K562 (cell line): Measurements from ENCODE around the gene GRID2IP. TPM values are rescaled to one million over a fixed set of nuclear protein-coding genes. Genes with fewer than 3 reads are reported as not detected.

Experiments used
- BACH1 ChIP-seq: fragments of 200-800 bp; sonication (Bioruptor generic); IDR thresholded peaks from 2 replicates; pipeline ENCODE4 v1.6.1; 2016; ENCODE audit warnings: missing genetic modification characterization, missing compliant biosample characterization
- FOXJ2 ChIP-seq: fragments of 200-800 bp; sonication (Bioruptor generic); IDR thresholded peaks from 2 replicates; pipeline ENCODE4 v1.6.1; 2016; ENCODE audit warnings: missing genetic modification characterization, missing compliant biosample characterization
- FUS ChIP-seq: fragments of 200-400 bp; formaldehyde crosslinking; optimal IDR thresholded peaks from 2 replicates; pipeline ENCODE3; 2017; ENCODE audit warnings: low read depth, low read length
- HDAC1 ChIP-seq, 2 experiments: fragments of 450-650 bp; IDR thresholded peaks; 2 replicates each; pipeline ENCODE4 v1.6.1; 2016 to 2017; ENCODE audit warnings: inconsistent platforms in 1 of 2, mild to moderate bottlenecking in 1 of 2, moderate library complexity in 1 of 2
- HNRNPUL1 ChIP-seq: fragments of 200-400 bp; formaldehyde crosslinking; IDR thresholded peaks from 2 replicates; pipeline ENCODE4 v1.6.1; 2017; ENCODE audit warnings: low read length
- KDM2B ChIP-seq: fragments of 250-450 bp; sonication (Bioruptor Pico); IDR thresholded peaks from 2 replicates; pipeline ENCODE4 v1.8.0; 2021; ENCODE audit warnings: mild to moderate bottlenecking, moderate library complexity
- ZNF174 ChIP-seq: fragments of 250-450 bp; sonication (Bioruptor Pico); IDR thresholded peaks from 2 replicates; pipeline ENCODE4 v1.4.0; 2020; ENCODE audit warnings: mild to moderate bottlenecking
- polyA plus RNA-seq, 8 experiments: library from polyadenylated mRNA; depleted of rRNA in 4 of 8; stranded (reverse) in 5 of 8; unstranded in 3 of 8; fragments of >200 nt; fragmentation: Nextera tagmentation in 2 of 8; fragmentation: Illumina TruSeq in 1 of 8; extraction: Ambion mirVana in 2 of 8; extraction: Trizol in 1 of 8; gene quantifications; 2 replicates each; pipeline versions ENCODE4 v1.2.1 to v1.2.3, GENCODE V29; 2011 to 2014; ENCODE audit warnings: inconsistent platforms in 1 of 8, missing spikeins in 1 of 8
- total RNA-seq, 7 experiments: library from RNA; depleted of rRNA in 6 of 7; stranded (reverse); fragments of >200 nt in 6 of 7; fragmentation: Illumina TruSeq in 2 of 7; extraction: Trizol in 2 of 7; gene quantifications; 2 replicates each; pipeline versions ENCODE4 v1.2.1 to v1.2.3, GENCODE V29; 2011 to 2021; ENCODE audit warnings: low replicate concordance in 1 of 7
- TF ChIP-seq, protein P1 (sequence below), 2 experiments: fragments of 450-650 bp; IDR thresholded peaks; 2 replicates each; pipeline ENCODE4 v1.6.1; 2016; ENCODE audit warnings: mild to moderate bottlenecking in 2 of 2, borderline replicate concordance in 1 of 2, low read depth in 1 of 2, moderate library complexity in 1 of 2
- TF ChIP-seq, protein P2 (sequence below): fragments of 450-650 bp; IDR thresholded peaks from 2 replicates; pipeline ENCODE4 v1.6.1; 2016; ENCODE audit warnings: mild to moderate bottlenecking
- TF ChIP-seq, protein P3 (sequence below), 2 experiments: fragments of 450-650 bp in 1 of 2; sonication (generic) in 1 of 2; formaldehyde crosslinking; conservative IDR thresholded peaks; 2 replicates each; pipeline versions ENCODE4 v1.4.0 to v1.8.1; 2020 to 2022; ENCODE audit warnings: mild to moderate bottlenecking in 1 of 2, missing genetic modification reagents in 1 of 2
- TF ChIP-seq, protein P4 (sequence below): fragments of 200-800 bp; sonication (Bioruptor generic); IDR thresholded peaks from 2 replicates; pipeline ENCODE4 v1.6.1; 2016; ENCODE audit warnings: missing genetic modification characterization, missing compliant biosample characterization

The GRID2IP gene
- total and polyA plus RNA-seq, 9 of the 15 experiments (the other 6 are each of a cell fraction or from before 2014, with no cell fraction given), result not detected

DNA sequence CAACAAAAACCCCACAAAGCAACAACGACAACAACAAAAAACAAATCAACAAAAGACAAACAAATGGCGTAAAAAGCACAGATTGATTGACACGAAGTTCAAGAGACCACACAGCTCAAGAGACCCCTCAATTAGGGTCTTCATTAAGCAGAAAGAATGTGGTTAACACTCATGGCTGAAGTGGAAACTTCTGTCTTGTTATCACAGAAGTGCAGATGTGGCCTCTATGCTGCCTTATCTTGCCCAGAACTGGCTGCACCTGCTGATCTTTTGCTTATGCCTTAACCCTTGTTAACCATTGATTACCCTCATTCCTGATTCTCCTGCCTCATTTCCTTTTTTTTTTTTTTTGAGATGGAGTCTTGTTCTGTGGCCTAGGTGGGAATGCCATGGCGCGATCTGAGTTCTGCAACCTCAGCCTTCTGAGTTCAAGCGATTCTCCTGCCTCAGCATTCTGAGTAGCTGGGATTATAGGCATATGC is 100.0 kb downstream of the GRID2IP start (continued):
- TF ChIP-seq, protein P1, sequence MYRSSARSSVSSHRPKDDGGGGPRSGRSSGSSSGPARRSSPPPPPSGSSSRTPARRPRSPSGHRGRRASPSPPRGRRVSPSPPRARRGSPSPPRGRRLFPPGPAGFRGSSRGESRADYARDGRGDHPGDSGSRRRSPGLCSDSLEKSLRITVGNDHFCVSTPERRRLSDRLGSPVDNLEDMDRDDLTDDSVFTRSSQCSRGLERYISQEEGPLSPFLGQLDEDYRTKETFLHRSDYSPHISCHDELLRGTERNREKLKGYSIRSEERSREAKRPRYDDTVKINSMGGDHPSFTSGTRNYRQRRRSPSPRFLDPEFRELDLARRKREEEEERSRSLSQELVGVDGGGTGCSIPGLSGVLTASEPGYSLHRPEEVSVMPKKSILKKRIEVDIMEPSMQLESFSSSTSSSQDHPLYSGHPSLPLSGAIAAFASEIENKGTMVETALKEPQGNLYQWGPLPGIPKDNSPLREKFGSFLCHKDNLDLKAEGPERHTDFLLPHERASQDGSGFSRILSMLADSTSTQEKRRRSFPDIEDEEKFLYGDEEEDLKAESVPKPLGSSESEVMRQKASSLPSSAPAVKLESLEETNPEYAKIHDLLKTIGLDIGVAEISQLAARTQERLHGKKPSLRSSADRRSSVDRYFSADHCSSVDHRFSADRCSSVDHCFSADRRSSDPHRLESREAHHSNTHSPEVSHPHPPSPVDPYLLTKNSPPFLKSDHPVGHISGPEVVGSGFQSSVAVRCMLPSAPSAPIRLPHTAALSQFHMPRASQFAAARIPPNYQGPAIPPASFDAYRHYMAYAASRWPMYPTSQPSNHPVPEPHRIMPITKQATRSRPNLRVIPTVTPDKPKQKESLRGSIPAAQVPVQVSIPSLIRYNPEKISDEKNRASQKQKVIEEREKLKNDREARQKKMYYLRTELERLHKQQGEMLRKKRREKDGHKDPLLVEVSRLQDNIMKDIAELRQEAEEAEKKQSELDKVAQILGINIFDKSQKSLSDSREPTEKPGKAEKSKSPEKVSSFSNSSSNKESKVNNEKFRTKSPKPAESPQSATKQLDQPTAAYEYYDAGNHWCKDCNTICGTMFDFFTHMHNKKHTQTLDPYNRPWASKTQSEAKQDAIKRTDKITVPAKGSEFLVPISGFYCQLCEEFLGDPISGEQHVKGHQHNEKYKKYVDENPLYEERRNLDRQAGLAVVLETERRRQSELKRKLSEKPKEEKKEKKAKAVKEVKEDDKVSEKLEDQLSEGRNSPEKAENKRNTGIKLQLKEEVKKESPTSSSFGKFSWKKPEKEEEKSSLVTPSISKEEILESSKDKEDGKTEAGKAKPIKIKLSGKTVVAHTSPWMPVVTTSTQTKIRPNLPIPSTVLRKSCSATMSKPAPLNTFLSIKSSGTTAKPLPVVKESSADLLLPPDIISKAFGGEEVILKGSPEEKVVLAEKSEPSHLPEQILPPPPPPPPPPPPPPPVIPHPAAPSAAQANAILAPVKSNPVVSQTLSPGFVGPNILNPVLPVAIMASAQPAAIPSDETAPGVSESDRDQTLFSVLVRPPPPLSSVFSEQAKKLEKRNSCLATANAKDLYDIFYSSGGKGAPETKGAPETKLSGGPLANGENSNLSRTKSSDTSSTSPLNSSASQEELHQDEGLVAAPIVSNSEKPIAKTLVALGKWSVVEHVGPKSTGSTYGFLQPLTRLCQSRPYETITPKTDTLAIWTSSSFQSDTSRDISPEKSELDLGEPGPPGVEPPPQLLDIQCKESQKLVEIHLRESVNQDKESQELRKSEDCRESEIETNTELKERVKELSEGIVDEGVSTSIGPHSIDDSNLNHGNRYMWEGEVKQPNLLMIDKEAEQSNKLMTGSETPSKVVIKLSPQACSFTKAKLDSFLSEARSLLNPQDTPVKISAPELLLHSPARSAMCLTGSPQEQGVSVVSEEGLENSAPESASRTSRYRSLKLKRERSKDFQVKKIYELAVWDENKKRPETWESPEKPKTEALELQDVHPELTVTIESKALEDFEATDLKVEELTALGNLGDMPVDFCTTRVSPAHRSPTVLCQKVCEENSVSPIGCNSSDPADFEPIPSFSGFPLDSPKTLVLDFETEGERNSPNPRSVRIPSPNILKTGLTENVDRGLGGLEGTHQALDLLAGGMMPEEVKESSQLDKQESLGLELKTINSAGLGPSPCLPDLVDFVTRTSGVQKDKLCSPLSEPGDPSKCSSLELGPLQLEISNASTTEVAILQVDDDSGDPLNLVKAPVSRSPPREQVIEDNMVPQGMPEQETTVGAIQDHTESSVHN (IDR thresholded peaks at IDR 0.05; ENCODE audit: borderline replicate concordance in 1 of 2, low read depth in 1 of 2), result no peak
- TF ChIP-seq ZNF174 (CRISPR knock-in tag) (no peak), HDAC1 (IDR thresholded peaks at IDR 0.05) (peak; percentile 53 to 96; a peak in 2 of 4 replicates), FUS (no peak), KDM2B (CRISPR knock-in tag) (no peak), BACH1 (peak; percentile 73; the same call in 1 of the 2 replicates), HNRNPUL1 (no peak), FOXJ2 (tag) (peak; percentile 63; the same call in 1 of the 2 replicates)
- TF ChIP-seq, protein P2, sequence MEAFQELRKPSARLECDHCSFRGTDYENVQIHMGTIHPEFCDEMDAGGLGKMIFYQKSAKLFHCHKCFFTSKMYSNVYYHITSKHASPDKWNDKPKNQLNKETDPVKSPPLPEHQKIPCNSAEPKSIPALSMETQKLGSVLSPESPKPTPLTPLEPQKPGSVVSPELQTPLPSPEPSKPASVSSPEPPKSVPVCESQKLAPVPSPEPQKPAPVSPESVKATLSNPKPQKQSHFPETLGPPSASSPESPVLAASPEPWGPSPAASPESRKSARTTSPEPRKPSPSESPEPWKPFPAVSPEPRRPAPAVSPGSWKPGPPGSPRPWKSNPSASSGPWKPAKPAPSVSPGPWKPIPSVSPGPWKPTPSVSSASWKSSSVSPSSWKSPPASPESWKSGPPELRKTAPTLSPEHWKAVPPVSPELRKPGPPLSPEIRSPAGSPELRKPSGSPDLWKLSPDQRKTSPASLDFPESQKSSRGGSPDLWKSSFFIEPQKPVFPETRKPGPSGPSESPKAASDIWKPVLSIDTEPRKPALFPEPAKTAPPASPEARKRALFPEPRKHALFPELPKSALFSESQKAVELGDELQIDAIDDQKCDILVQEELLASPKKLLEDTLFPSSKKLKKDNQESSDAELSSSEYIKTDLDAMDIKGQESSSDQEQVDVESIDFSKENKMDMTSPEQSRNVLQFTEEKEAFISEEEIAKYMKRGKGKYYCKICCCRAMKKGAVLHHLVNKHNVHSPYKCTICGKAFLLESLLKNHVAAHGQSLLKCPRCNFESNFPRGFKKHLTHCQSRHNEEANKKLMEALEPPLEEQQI, result peak; percentile 93
- TF ChIP-seq, protein P3, sequence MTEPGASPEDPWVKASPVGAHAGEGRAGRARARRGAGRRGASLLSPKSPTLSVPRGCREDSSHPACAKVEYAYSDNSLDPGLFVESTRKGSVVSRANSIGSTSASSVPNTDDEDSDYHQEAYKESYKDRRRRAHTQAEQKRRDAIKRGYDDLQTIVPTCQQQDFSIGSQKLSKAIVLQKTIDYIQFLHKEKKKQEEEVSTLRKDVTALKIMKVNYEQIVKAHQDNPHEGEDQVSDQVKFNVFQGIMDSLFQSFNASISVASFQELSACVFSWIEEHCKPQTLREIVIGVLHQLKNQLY (CRISPR knock-in tag; conservative IDR thresholded peaks at IDR 0.05), result no peak
- TF ChIP-seq, protein P4, sequence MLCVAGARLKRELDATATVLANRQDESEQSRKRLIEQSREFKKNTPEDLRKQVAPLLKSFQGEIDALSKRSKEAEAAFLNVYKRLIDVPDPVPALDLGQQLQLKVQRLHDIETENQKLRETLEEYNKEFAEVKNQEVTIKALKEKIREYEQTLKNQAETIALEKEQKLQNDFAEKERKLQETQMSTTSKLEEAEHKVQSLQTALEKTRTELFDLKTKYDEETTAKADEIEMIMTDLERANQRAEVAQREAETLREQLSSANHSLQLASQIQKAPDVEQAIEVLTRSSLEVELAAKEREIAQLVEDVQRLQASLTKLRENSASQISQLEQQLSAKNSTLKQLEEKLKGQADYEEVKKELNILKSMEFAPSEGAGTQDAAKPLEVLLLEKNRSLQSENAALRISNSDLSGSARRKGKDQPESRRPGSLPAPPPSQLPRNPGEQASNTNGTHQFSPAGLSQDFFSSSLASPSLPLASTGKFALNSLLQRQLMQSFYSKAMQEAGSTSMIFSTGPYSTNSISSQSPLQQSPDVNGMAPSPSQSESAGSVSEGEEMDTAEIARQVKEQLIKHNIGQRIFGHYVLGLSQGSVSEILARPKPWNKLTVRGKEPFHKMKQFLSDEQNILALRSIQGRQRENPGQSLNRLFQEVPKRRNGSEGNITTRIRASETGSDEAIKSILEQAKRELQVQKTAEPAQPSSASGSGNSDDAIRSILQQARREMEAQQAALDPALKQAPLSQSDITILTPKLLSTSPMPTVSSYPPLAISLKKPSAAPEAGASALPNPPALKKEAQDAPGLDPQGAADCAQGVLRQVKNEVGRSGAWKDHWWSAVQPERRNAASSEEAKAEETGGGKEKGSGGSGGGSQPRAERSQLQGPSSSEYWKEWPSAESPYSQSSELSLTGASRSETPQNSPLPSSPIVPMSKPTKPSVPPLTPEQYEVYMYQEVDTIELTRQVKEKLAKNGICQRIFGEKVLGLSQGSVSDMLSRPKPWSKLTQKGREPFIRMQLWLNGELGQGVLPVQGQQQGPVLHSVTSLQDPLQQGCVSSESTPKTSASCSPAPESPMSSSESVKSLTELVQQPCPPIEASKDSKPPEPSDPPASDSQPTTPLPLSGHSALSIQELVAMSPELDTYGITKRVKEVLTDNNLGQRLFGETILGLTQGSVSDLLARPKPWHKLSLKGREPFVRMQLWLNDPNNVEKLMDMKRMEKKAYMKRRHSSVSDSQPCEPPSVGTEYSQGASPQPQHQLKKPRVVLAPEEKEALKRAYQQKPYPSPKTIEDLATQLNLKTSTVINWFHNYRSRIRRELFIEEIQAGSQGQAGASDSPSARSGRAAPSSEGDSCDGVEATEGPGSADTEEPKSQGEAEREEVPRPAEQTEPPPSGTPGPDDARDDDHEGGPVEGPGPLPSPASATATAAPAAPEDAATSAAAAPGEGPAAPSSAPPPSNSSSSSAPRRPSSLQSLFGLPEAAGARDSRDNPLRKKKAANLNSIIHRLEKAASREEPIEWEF (CRISPR knock-in tag), result peak; percentile 97
